Endothelial cell of umbilical vein (primary cell): ENCODE results near the gene ANKS1B. TPM values are rescaled to one million over a fixed set of nuclear protein-coding genes. Genes with fewer than 3 reads are reported as not detected.

Source experiments
- BruUV-seq: library from RNA; stranded (reverse); fragments of 400-500 nt; replicated peaks from 2 replicates; lab custom pipeline; 2021; lab: Mats Ljungman, UMichigan
- CTCF ChIA-PET: fragments of 300-600, 350-600 bp; sonication (Branson Sonifier 250); formaldehyde crosslinking; loops from one replicate; lab custom pipeline; 2021; ENCODE audit warnings: antibody characterized with exemption, inconsistent platforms; lab: Charles Lee
- POLR2A ChIA-PET: fragments of 300-600, 350-600 bp; sonication (Branson Sonifier 250); formaldehyde crosslinking; loops from one replicate; lab custom pipeline; 2021; ENCODE audit warnings: antibody characterized with exemption, inconsistent platforms; lab: Charles Lee
- DNase-seq: peaks from one replicate; pipeline ENCODE4 v3.0.0-alpha.2; 2011; ENCODE audit warnings: low read depth, low spot score
- FAIRE-seq: peaks from 2 replicates; lab custom pipeline; 2011; peaks lifted over from hg19 to GRCh38; lab: Jason Lieb, UNC
- H2AFZ ChIP-seq: 2 replicates; pipeline ENCODE4 v1.6.0; 2012; ENCODE audit warnings: low read depth, low read length, control low read depth, inconsistent platforms
- H3K27ac ChIP-seq: 2 replicates; pipeline ENCODE4 v1.5.1; 2011; ENCODE audit warnings: low read depth, mild to moderate bottlenecking, control low read depth, low read length, moderate library complexity; ENCODE audit not compliant: insufficient read depth
- H3K27me3 ChIP-seq, 2 experiments: 2 replicates each; pipeline versions ENCODE4 v1.6.0 to v1.6.1; 2011; ENCODE audit warnings: low read length in 2 of 2, mixed read lengths in 1 of 2; ENCODE audit not compliant: control insufficient read depth in 2 of 2, insufficient read depth in 2 of 2
- H3K36me3 ChIP-seq, 2 experiments: 2 replicates in 1 of 2; 3 replicates in 1 of 2; pipeline ENCODE4 v1.5.1; 2011; ENCODE audit warnings: low read length in 2 of 2, mild to moderate bottlenecking in 1 of 2, moderate library complexity in 1 of 2; ENCODE audit not compliant: control insufficient read depth in 2 of 2, insufficient read depth in 2 of 2; ENCODE audit errors: extremely low read depth in 1 of 2
- H3K4me1 ChIP-seq: 3 replicates; pipeline ENCODE4 v1.5.1; 2011; ENCODE audit warnings: mild to moderate bottlenecking, low read length; ENCODE audit not compliant: control insufficient read depth, insufficient read depth; ENCODE audit errors: extremely low read depth
- H3K4me2 ChIP-seq: 2 replicates; pipeline ENCODE4 v1.6.1; 2011; ENCODE audit warnings: low read length, control low read depth, mixed read lengths; ENCODE audit not compliant: insufficient read depth
- H3K4me3 ChIP-seq, 3 experiments: fragments of 200-600 bp in 1 of 3; sonication (generic), shearing (Covaris generic) in 1 of 3; replicated peaks in 1 of 3; 2 replicates each; pipeline ENCODE4 v1.5.1; 2011 to 2016; ENCODE audit warnings: control low read depth in 3 of 3, low read length in 3 of 3, mild to moderate bottlenecking in 2 of 3, inconsistent platforms in 1 of 3, low read depth in 1 of 3, moderate library complexity in 1 of 3; ENCODE audit not compliant: insufficient read depth in 1 of 3
- H3K79me2 ChIP-seq: 2 replicates; pipeline ENCODE4 v1.6.0; 2012; ENCODE audit warnings: low read length, inconsistent platforms; ENCODE audit not compliant: control insufficient read depth, insufficient read depth
- H3K9ac ChIP-seq: replicated peaks from 2 replicates; pipeline ENCODE3; 2011; ENCODE audit warnings: low read length, control low read depth; ENCODE audit not compliant: insufficient read depth; ENCODE audit errors: extremely low read depth
- H3K9me1 ChIP-seq: replicated peaks from 3 replicates; pipeline ENCODE4 v1.6.0; 2011; ENCODE audit warnings: mild to moderate bottlenecking, low read length; ENCODE audit not compliant: control insufficient read depth, insufficient read depth; ENCODE audit errors: extremely low read depth
- H3K9me3 ChIP-seq: replicated peaks from 2 replicates; pipeline ENCODE4 v1.5.1; 2012; ENCODE audit warnings: low read length, inconsistent platforms; ENCODE audit not compliant: control insufficient read depth, insufficient read depth
- H4K20me1 ChIP-seq: replicated peaks from 2 replicates; pipeline ENCODE3; 2011; ENCODE audit warnings: mild to moderate bottlenecking, low read length; ENCODE audit not compliant: control insufficient read depth, insufficient read depth; ENCODE audit errors: extremely low read depth
- CTCF ChIP-seq, 2 donors: IDR thresholded peaks; 1 replicate in 1 of 2; 2 replicates in 1 of 2; pipeline ENCODE4 v1.5.1; 2011; ENCODE audit warnings: low read length in 2 of 2, mild to moderate bottlenecking in 2 of 2, moderate library complexity in 2 of 2, control low read depth in 1 of 2, inconsistent platforms in 1 of 2, low read depth in 1 of 2; ENCODE audit not compliant: insufficient read depth in 1 of 2; ENCODE audit errors: extremely low read depth in 1 of 2
- EZH2 ChIP-seq: IDR thresholded peaks from 2 replicates; pipeline ENCODE4 v1.6.1; 2012; ENCODE audit warnings: borderline replicate concordance, low read depth, mild to moderate bottlenecking, moderate library complexity, low read length, inconsistent platforms; ENCODE audit not compliant: severe bottlenecking
- FOS ChIP-seq: IDR thresholded peaks from 2 replicates; pipeline ENCODE4 v1.6.1; 2011; ENCODE audit warnings: mild to moderate bottlenecking, low read length, moderate library complexity, borderline replicate concordance; ENCODE audit not compliant: insufficient read depth
- GATA2 ChIP-seq: IDR thresholded peaks from 2 replicates; pipeline ENCODE4 v1.7.0; 2011; ENCODE audit warnings: low read depth, mild to moderate bottlenecking, moderate library complexity, mixed read lengths, low read length; ENCODE audit not compliant: insufficient read length, insufficient read depth
- JUN ChIP-seq: IDR thresholded peaks from 2 replicates; pipeline ENCODE4 v1.6.1; 2011; ENCODE audit warnings: borderline replicate concordance, low read depth; ENCODE audit not compliant: insufficient read length, insufficient read depth
- MAX ChIP-seq: IDR thresholded peaks from 2 replicates; pipeline ENCODE4 v1.6.1; 2011; ENCODE audit not compliant: insufficient read depth, insufficient read length
- MYC ChIP-seq: IDR thresholded peaks from one replicate; pipeline ENCODE4 v1.6.1; 2011; ENCODE audit warnings: mild to moderate bottlenecking, low read depth, low read length
- POLR2A ChIP-seq: IDR thresholded peaks from 2 replicates; pipeline ENCODE4 v1.6.1; 2012; ENCODE audit warnings: low read depth, mild to moderate bottlenecking, control low read depth, low read length
- POLR2AphosphoS5 ChIP-seq: IDR thresholded peaks from 2 replicates; pipeline ENCODE4 v1.6.1; 2012; ENCODE audit warnings: low read depth, mild to moderate bottlenecking, control low read depth, low read length, moderate library complexity; ENCODE audit not compliant: insufficient read depth
- dilution Hi-C: fragments of 300-500 bp; cut with MboI; formaldehyde crosslinking; loops from one replicate; pipeline ENCODE4 v1.15.0; 2019; ENCODE audit warnings: low sequenced_read_pairs; ENCODE audit not compliant: extremely low pct_ligation_motif_present
- intact Hi-C: fragments of 100-400 bp; cut with micrococcal nuclease; formaldehyde crosslinking; loops from one replicate; pipeline ENCODE4 v1.10.0; 2022
- polyA plus RNA-seq, 4 experiments: library from polyadenylated mRNA; depleted of rRNA in 3 of 4; stranded (reverse) in 3 of 4; unstranded in 1 of 4; fragments of >200 nt; gene quantifications; 2 replicates each; pipeline versions ENCODE4 v1.2.1 to v1.2.3, GENCODE V29; 2011 to 2012; ENCODE audit warnings: missing spikeins in 1 of 4
- total RNA-seq: library from RNA; stranded (reverse); gene quantifications from 2 replicates; pipeline ENCODE4 v1.2.3, GENCODE V29; 2021

Gene ANKS1B
- total and polyA plus RNA-seq, 2 donors (not counting 3 experiments of a cell fraction or from before 2014, with no cell fraction given) = 0.15 to 0.38 TPM

- no peak for TF ChIP-seq EZH2
- no peak for TF ChIP-seq MAX
- TF ChIP-seq POLR2A = no peak
- no peak for TF ChIP-seq FOS
- no peak for TF ChIP-seq CTCF (IDR thresholded peaks at IDR 0.05; ENCODE audit: extremely low read depth in 1 of 2, insufficient read depth in 1 of 2, low read depth in 1 of 2, low read length in 2 of 2)
- TF ChIP-seq MYC = no peak
- TF ChIP-seq JUN = no peak
- no peak for TF ChIP-seq GATA2
- TF ChIP-seq POLR2AphosphoS5 = no peak
- dilution Hi-C loops (no loop called here), intact Hi-C loops (no loop called here)
- DNase-seq = no peak
- ChIA-PET POLR2A (no interaction called here), CTCF (interaction anchor here (0.7 kb wide), 1 partner anchor 17 kb away, joined by 3 read pairs; no protein-coding TSS in a partner anchor)
- H3K4me2 ChIP-seq = no peak overlapping the region
- H3K36me3 ChIP-seq = no peaks in the 10 kb centered on the region
- H3K9me3 ChIP-seq = no peaks in the 10 kb centered on the region
- H3K27me3 ChIP-seq = no peaks in the 10 kb centered on the region
- FAIRE-seq = no peak
- H3K27ac ChIP-seq = no peak overlapping the region
- H3K9me1 ChIP-seq = no peaks in the 10 kb centered on the region
- H3K4me3 ChIP-seq = no peak overlapping the region
- no peaks in the 10 kb centered on the region for H3K4me1 ChIP-seq
- H3K79me2 ChIP-seq = no peaks in the 10 kb centered on the region
- no peaks in the 10 kb centered on the region for H4K20me1 ChIP-seq
- H2AFZ ChIP-seq = no peak overlapping the region
- no peak overlapping the region for H3K9ac ChIP-seq
- no TSS peak for BruUV-seq
Measured at GRCh38 chr12:99861731-99862130, 123.0 kb downstream of the ANKS1B start.
